ENCODE results near the gene SORCS2.

DNA sequence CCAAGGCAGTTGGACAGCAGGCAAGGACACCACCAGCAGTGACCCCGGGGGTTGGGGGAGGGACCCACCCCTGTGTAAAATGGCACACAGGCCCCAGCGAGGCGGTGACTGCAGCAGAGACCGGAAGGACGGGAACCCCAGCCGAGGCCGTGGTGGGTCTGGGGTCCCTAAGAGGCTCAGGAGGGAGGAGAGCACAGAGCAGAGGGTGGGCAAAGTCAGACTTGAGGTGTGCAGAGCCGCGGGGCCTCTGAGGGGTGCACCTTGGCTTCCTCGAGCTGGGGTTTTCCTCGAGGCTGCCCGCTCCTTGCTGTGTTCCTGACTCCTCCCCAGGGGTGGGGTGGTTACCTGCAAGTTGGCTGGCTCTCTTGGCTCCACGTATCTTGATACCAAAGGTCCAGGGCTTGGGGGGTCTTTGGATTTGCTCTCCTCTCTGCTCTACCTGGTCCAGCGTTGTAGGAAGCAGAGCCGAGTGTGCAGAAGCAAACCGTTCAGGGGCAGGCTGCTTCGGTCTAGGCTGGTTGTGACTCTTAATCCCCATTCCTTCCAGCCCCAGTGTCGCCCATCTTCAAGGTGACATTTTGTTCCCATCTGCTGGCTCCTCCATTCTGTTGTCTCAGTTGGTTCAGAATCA is 37.9 kb upstream of the SORCS2 start:
- TF ChIP-seq, protein P1, sequence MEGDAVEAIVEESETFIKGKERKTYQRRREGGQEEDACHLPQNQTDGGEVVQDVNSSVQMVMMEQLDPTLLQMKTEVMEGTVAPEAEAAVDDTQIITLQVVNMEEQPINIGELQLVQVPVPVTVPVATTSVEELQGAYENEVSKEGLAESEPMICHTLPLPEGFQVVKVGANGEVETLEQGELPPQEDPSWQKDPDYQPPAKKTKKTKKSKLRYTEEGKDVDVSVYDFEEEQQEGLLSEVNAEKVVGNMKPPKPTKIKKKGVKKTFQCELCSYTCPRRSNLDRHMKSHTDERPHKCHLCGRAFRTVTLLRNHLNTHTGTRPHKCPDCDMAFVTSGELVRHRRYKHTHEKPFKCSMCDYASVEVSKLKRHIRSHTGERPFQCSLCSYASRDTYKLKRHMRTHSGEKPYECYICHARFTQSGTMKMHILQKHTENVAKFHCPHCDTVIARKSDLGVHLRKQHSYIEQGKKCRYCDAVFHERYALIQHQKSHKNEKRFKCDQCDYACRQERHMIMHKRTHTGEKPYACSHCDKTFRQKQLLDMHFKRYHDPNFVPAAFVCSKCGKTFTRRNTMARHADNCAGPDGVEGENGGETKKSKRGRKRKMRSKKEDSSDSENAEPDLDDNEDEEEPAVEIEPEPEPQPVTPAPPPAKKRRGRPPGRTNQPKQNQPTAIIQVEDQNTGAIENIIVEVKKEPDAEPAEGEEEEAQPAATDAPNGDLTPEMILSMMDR (IDR thresholded peaks at IDR 0.05) = no peak
- TF ChIP-seq EZH2 (IDR thresholded peaks at IDR 0.05; ENCODE audit: borderline replicate concordance, insufficient read depth, low read depth, low read length, poor library complexity, severe bottlenecking) = no peak
